GM13976 (cell line): Measurements from ENCODE around the gene SULF2.

ENCODE experiments used
- DNase-seq: peaks from one replicate; pipeline ENCODE4 v3.0.0; 2012; ENCODE audit warnings: low spot score
- CTCF ChIP-seq: IDR thresholded peaks from 2 replicates; pipeline ENCODE4 v1.5.1; 2012; ENCODE audit warnings: borderline replicate concordance, mild to moderate bottlenecking; ENCODE audit not compliant: insufficient read depth; ENCODE audit errors: extremely low read depth, missing control alignments, control extremely low read depth
- in situ Hi-C: fragments of 300-500 bp; cut with MboI; formaldehyde crosslinking; loops from one replicate; pipeline ENCODE4 v1.12.0; 2022; ENCODE audit warnings: low sequenced_read_pairs, mixed read lengths, inconsistent platforms; ENCODE audit not compliant: unreplicated experiment

The SULF2 gene

GRCh38 chr20:47676912-47677634 lies 108.2 kb downstream of the SULF2 start:
- in situ Hi-C loops: loop anchor here (25.0 kb wide), 1 partner anchor 935 kb away; no protein-coding TSS in a partner anchor
- TF ChIP-seq CTCF: no peak
- DNase-seq: no peak

GRCh38 chr20:47676219-47676721 lies 109.0 kb downstream of the SULF2 start:
- no peak for TF ChIP-seq CTCF
- in situ Hi-C loops: loop anchor here (25.0 kb wide), 1 partner anchor 936 kb away; no protein-coding TSS in a partner anchor
- DNase-seq: peak; percentile 22

- in situ Hi-C loops: loop anchor here (25.0 kb wide), 1 partner anchor 937 kb away; no protein-coding TSS in a partner anchor
- TF ChIP-seq CTCF: no peak
These were observed 109.8 kb downstream of the SULF2 start for GRCh38 chr20:47675190-47676142.

GRCh38 chr20:47674686-47675085 lies 110.6 kb downstream of the SULF2 start:
- peak; percentile 26 for DNase-seq
- in situ Hi-C loops: loop anchor here (25.0 kb wide), 1 partner anchor 938 kb away; no protein-coding TSS in a partner anchor
- TF ChIP-seq CTCF: no peak

More at GRCh38 chr20:47675190-47676142, 109.8 kb downstream of the SULF2 start:
- DNase-seq: peak; percentile 22

DNA sequence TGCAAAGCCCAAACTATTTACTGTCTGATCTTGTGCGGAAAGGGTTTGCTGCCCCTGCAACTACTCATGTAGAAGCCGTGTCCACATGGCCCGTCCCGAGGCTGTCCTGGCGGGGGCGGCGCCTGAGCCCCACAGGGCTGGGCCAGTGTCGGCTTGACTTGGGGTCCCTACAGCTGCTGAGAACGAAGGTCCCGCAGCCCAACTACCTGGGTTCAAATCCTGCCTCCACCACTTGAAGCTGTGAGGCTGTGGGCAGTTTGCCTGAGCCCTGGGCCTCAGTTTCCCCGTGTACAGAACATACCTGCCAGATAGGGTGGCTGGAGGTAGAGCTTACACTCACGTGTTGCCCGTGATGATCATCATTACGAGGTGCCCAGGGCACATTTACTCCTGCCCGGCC lies 111.1 kb downstream of the SULF2 start:
- no peak for TF ChIP-seq CTCF
- no peak for DNase-seq
- in situ Hi-C loops: no loop called here

DNA sequence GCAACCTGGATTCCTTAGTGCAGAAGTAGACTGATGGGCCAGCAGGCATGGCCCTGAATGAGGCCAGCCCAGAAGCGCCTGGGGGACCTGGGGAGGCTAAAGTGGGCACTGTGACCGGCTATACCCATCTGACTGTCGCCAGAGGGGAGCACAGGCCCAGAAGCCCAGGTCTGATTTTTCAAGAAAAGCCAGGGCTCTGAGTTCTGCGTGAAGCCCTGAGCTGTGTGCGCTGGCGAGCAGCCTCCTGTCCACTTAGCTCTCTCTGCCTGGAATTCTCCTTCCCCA lies 111.7 kb downstream of the SULF2 start:
- in situ Hi-C loops: no loop called here
- no peak for DNase-seq
- no peak for TF ChIP-seq CTCF
